ENCODE measurements around the gene SMC5.
"Not testable (repeated sequence)": the region's sequence is repeated elsewhere in the genome, so short reads cannot be mapped to it uniquely, and the experiment has no call there.

SMC5 gene

GRCh38 chr9:70374962-70375618, 116.3 kb downstream of the SMC5 start:
- DNase-seq, result no peak

DNA sequence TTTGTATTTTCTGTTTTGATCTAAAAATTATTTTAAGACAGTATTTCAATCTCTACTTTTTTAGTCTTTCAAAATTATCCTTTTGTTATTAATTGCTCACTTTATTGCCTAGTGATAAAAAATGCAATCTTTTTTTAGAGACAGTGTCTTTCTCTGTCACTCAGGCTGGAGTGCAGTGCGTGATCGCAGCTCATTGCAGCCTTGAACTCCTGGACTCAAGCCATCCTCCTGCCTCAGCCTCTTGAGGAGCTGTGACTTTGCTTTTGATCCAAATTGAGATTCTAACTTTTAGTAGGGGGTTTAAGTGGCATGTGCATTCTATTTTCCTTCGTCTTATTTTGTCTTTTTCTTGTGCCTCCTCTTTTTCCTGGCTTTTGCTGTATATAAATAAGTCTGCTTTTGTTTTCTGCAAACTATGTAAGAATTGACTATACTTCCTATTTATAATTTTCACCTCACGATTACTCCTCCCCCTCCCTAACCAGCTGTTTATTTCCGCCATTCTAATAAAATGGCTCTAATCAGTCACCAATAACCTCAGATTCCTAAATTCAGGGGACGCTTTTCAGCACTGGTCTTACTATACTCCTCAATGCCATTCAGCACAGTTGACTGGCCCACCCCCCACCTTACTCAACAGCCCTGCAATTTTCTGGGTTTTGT, 123.4 kb downstream of the SMC5 start:
- no peak for DNase-seq

GRCh38 chr9:70382709-70383605, 124.2 kb downstream of the SMC5 start:
- no peak for DNase-seq

DNA sequence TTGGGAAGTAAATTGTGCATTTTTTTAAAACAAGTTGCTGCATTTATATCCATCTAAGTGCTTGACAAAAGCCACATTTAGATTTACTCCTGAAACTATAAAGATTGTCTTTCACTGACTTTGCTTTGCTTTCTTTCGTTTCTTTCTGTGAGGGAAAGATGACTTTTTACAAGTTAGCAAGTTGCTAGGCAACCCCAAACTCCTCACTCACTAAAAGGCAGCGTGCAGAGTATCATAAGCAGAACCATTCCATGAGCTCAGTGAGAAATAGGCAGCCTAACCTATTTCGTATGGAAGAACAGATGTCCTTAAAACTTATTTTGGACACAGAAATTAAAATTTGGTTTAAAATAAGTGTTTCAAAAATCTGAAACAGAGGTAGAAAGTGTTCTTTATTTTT, 126.6 kb downstream of the SMC5 start:
- DNase-seq, result no peak

DNA sequence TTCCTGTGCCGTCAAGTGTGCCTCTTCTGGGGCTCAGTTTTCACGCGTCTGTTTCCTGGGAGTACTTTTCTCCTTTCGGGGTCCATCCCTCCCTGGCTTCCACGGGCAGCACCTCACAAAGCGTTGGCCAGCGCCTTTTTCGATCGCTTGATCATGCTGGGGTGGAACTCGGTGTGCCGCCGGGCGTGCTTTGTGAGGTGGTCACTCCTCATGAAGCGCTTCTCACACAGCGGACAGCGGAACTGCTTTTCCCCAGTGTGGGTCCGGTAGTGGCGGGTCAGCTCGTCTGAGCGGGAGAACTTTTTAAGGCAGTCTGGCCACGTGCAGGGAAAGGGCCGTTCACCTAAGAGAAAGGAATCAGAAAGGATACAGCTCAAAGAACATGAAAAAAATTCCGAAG, 128.9 kb downstream of the SMC5 start:
- DNase-seq, result no peak

- no peak for DNase-seq
These were observed 130.4 kb downstream of the SMC5 start for GRCh38 chr9:70389188-70389587.

- no peak for DNase-seq
These were observed 131.0 kb downstream of the SMC5 start for GRCh38 chr9:70389621-70390266.

GRCh38 chr9:70390933-70391341, 132.2 kb downstream of the SMC5 start:
- DNase-seq, result no peak

DNA sequence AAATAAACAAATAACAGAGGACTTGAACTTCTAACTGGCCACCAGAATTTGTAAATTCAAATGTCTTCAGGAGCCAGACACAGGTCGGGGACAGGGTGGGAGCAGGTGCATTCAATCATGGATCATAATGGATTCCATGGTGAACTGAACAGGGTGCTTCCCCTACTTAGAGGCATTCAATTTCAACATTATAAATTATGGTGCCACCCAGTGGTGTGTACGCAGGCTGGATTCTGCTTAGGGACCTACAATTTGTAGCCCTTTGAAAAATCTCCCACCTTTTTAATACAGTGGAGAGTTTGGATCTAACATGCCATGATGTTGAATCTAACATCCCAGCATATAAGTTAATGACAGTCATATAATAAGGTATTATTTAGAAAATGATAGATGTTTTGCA, 133.4 kb downstream of the SMC5 start:
- DNase-seq, result no peak

GRCh38 chr9:70392850-70393249, 134.1 kb downstream of the SMC5 start:
- no peak for DNase-seq

GRCh38 chr9:70395652-70396051, 136.9 kb downstream of the SMC5 start:
- DNase-seq, result no peak

GRCh38 chr9:70398145-70398556, 139.4 kb downstream of the SMC5 start:
- DNase-seq, result no peak

- no peak for DNase-seq
These were observed 140.4 kb downstream of the SMC5 start for GRCh38 chr9:70399141-70399540.

DNA sequence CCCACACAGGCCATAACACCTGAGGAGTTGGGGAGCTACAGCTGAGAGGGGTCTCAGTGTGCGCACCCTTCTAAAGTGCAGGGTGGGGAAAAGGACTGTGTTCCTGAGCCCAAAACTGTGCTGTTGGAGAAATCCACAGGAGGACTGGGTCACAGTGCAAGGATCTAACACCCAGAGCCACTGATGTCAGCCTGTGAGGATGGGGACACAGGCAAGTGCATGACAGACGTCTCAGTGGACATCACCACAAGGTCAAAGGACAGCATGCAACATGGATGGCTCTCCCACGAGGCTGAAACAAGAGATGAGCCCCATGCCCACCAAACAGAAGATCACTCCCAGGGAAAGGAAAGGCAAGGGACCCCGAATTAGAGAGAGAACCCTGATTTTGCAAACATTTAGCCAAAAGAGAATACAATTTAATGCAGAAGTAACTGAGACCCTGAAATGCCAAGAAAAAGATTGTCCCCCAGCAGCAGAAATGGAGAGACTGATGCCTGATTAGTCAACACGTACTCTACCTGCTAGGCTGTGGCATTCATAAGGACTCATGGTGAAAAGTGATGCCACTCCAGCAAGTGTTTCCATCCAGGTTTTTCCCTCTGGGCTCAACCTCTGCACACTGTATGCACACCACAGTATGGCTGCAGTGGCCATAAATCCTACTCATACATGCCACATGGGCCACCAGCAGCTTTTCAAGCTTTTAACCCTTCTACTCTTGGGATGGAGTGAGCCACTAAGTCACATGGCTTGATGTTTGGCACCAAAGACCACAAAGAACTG, 141.5 kb downstream of the SMC5 start:
- no peak for DNase-seq

- not testable (repeated sequence) for DNase-seq
These were observed 142.5 kb downstream of the SMC5 start for GRCh38 chr9:70401241-70401640.

DNA sequence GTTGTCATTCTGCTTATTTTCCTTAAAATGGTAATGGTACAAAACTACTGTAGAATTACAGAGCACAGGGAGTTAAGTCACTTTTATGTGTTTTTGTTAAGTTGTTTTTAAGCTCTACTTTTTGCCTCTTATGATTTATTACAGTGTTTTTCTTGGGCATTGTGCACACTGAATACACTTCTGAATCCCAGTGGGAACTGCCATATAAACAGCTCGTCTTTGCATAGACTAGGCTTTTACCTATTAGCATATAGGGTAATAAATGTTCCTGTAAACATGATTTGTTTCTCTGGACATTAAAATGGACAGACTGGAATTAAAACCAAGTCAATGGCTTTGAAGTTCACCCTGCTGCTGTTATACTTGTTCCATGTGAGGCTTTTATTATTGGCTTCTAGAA, 143.4 kb downstream of the SMC5 start:
- no peak for DNase-seq

- DNase-seq, result no peak
These were observed 144.4 kb downstream of the SMC5 start for GRCh38 chr9:70403166-70403565.

GRCh38 chr9:70403618-70404025, 144.8 kb downstream of the SMC5 start:
- DNase-seq, result no peak

- no peak for DNase-seq
These were observed 145.5 kb downstream of the SMC5 start for GRCh38 chr9:70404261-70404660.

Measured in stimulated activated naive CD4-positive, alpha-beta T cell treated with Interleukin-2 at 50 U/mL for 16 hours (primary cell).